SIG-M5 treated with dmso at 0.1 percent for 504 hours (cell line): ENCODE results near the gene EPHA1.
"Not testable (repeated sequence)": the region's sequence is repeated elsewhere in the genome, so short reads cannot be mapped to it uniquely, and the experiment has no call there.

Experiments
- DNase-seq: peaks from one replicate; lab custom pipeline; 2025; ENCODE audit not compliant: unreplicated experiment; lab: John Stamatoyannopoulos, UW

The EPHA1 gene

GRCh38 chr7:143431109-143431508 is 22.5 kb upstream of the EPHA1 start:
- no peak for DNase-seq

- DNase-seq, result no peak
These were observed 21.4 kb upstream of the EPHA1 start for GRCh38 chr7:143429770-143430698.

GRCh38 chr7:143426479-143427142 is 18.0 kb upstream of the EPHA1 start:
- DNase-seq, result no peak

DNA sequence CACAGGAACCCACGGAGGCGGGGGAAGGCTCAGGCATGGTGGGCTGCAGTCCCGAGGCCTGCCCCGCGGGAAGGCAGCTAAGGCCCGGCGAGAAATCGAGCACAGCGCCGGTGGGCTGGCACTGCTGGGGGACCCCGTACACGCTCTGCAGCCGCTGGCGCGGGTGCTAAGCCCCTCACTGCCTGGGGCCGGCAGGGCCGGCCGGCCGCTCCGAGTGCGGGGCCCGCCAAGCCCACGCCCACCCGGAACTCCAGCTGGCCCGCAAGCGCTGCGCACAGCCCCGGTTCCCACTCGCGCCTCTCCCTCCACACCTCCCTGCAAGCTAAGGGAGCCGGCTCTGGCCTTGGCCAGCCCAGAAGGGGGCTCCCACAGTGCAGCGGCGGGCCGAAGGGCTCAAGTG is 15.8 kb upstream of the EPHA1 start:
- DNase-seq, result not testable (repeated sequence)

DNA sequence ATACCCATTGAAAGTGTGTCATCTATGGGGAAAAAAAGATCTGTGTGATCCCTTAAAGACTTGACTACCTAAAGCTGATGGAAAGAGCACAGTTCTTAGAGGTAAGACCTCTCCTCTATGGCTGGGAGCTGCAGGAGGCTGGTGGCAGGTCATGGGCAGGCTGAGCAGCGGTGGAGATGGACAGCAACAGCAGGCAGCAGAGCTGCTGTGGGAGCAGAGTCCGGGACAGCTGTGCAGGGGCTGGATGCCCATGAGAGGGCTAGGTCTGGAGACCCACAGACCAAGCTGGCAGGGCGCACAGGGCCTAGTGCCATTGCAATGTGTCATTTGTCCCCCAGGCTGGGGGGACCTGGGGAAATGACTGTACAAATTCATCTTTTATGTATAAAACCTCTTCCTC is 13.4 kb upstream of the EPHA1 start:
- DNase-seq, result no peak

DNA sequence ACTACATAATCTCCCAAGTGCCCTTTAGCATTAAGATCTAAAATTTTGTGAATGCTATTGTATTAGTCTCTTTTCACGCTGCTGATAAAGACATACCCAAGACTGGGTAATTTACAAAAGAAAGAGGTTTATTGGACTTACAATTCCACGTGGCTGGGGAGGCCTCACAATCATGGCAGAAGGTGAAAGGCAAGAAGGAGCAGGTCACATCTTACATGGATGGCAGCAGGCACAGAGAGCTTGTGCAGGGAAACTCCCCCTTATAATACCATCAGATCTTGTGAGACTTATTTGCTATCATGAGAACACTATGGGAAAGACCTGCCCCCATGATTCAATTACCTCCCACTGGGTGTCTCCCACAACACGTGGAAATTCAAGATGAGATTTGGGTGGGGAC is 12.0 kb upstream of the EPHA1 start:
- DNase-seq, result not testable (repeated sequence)

- DNase-seq, result no peak
These were observed 11.2 kb upstream of the EPHA1 start for GRCh38 chr7:143419880-143420279.

- no peak for DNase-seq
These were observed 10.2 kb upstream of the EPHA1 start for GRCh38 chr7:143418681-143419458.

DNA sequence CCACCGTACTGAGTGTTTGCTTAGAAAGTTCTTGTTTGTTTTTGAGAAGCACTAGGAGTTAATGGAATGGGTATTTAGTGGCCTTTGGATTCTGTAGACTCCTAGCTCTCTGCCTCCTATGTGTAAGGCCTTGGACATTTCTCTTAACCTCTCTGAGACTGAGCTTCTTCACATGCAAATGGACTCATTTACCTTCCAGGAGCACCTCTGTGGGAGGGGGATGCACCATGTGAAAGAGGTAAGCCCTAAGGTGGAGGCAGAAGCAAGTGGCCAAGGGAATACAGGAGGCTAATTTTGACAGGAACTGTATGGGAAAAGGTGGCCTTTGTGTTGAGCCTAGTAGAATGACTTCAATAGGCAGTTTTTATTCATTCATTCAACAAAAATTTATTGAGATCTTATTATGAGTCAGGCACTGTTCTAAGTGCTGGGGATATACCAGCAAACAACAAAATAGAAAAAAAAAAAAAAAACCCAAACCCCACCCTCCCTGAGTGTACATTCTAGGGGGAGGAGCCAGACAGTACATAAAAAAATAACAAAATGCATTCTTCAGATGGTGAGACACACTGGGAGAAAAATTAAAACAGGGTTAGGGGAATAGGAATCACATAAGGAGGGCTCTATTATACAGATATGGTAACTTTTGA is 9.2 kb upstream of the EPHA1 start:
- no peak for DNase-seq

DNA sequence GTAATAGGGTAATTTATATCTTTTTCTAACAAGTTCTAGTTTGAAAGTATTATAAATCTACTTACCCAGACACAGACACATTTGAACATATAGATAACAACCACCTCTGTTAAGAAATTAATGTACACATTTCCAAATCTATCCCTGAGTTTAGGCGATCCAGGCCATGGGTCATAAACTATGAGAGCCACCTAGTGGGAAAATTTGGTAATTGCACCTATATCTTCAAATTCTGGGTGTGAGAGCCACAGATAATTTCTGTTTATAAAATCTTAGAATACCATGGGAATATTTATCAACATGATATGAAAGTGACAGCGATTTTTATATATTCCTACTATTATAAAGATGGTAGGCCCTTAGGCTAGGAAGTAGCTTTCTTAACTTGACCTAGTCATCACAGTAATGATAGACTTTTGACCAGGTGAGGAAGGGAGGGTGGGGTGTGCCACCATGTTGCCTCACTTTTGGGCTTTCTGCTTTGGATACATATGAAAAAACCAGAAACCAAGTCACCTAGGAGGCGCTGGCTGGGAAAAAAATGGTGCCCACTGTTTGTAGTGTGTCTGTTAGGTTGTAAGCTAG is 8.0 kb upstream of the EPHA1 start:
- peak; percentile 62 for DNase-seq

GRCh38 chr7:143415742-143416397 is 7.2 kb upstream of the EPHA1 start:
- no peak for DNase-seq

DNA sequence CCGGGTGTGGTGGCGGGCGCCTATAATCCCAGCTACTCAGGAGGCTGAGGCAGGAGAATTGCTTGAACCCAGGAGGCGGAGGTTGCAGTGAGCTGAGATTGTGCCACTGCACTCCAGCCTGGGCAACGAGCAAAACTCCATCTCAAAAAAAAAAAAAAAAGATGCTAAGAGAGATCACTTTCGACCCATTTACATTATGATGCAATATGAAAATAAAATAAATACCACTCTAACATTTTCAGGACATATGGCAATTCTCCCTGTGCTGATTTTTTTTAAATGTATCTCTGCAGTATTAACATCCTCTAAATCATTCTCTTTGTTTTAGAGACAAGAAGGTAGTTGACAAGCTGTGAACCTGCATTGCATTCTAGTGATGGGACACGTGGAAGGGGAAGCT is 6.6 kb upstream of the EPHA1 start:
- DNase-seq, result not testable (repeated sequence)

DNA sequence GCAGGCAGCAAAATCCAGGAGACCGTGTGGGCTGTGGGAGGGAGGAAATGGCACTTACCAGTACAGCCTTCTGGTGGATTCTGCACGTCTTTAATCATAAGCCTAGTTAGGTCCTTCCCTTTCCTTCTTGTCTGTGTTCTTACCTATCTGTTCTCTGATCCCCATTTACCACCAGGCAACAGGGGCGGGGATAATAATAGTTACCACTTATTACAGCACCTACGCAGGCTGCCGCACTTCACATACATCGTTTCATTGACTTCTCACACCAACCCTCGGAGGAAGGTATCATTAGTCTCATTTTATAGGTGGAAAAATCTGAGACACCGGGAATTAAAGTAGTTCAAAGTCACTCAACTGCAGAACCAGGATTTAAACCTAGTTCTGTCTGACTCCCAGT is 4.5 kb upstream of the EPHA1 start:
- DNase-seq, result no peak

DNA sequence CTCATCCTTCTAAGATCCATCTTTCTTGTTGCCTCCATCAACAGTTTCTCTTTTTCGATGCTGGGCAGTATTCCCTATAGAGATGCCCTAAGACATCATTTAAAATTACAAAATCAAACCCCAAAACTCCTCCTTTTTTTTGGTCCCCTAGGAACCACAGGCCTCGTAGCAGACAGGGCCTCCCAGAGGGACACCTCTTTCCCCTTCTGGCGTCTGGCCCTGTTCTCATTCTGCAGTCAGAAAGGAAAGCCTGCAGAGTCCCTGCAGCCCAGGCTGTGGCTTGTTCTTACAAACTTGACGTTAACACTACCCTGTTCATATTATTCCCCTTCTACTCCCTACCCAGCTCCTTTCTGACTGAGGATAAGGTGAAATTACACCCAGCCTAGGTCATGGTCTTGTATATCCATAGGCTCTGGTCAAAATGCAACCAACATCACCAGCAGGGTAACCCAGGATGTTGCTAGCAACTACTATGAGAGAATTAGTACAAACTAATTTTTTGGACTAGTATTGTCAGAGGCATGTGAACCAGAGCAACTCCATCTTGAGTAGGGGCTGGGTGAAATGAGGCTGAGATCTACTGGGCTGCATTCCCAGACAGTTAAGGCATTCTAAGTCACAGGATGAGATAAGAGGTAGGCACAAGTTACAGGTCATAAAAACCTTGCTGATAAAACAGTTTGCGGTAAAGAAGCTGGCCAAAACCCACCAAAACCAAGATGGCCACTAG is 3.5 kb upstream of the EPHA1 start:
- no peak for DNase-seq

DNA sequence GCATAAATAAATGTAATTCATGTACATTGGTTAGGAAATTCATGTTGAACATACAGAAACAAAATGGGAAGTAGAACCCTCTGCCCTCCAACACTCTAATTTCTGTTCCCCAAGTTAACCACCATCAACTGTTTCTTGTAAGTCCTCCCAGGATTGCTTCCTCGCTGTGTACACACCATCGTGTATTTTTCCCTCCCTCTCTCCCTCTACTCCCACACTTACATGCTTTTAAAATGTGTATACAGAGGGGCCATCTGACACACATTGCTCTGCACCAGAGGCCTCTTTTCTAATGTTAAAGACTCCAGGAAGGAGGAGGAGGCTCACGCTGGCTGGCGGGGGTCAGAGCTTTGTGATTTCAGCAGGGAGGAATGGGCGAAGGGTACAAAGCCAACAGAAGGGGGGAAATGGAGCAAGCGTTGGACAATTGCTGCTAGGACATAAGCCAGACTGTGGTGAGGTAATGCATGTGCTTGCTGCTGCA is 1.9 kb upstream of the EPHA1 start:
- DNase-seq, result peak; percentile 97

DNA sequence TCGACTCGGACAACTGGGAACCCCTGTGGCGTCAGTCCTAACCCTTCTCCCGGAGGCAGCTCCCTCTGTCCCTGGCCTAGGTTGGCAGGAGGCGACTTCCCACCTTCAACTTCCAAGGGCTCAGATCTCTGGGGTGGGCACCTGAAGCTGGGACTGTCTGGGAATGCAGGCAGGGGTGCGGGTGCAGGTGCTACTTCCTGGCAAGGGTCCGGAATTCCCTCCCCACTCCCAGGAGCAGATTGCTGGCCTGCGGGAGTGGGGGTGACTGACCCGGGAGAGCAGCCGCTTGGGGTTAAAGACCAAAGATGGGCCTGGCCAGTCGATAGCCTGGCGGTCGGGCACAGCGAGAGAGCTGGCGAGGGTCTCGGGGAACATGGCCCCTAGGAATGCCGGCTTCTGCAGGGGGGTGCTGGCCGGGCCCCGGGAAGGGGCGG is 387 bp downstream of the EPHA1 start:
- no peak for DNase-seq

- DNase-seq, result peak; percentile 68
These were observed 1.1 kb downstream of the EPHA1 start for GRCh38 chr7:143407287-143408251.

DNA sequence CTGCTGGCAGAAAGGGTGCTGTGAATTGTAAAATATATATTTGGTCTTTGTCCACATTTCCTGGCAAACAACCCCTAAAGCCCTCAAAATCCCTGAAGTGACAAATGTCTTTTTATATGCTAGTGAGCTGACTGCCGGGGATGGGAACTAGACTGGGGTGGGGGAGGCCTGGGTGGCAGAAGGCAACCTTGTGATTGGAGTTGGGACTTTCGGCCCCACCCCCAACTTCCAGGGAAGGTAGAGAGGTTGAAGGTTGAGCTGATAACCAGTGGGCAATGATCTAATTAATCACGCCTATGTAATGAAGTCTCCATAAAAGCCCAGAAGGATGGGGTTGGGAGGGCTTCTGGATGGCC is 2.7 kb downstream of the EPHA1 start:
- DNase-seq, result no peak
